Liver (tissue), 3 donors: ENCODE results near the gene SMCO4.

Experiments
- ATF3 ChIP-seq: IDR thresholded peaks from 2 replicates; pipeline ENCODE4 v1.6.1; 2016; ENCODE audit warnings: antibody characterized with exemption
- FOXA1 ChIP-seq: IDR thresholded peaks from 2 replicates; pipeline ENCODE4 v1.6.1; 2016; ENCODE audit warnings: antibody characterized with exemption
- JUND ChIP-seq, 2 donors: IDR thresholded peaks; 2 replicates each; pipeline ENCODE4 v1.6.1; 2016; ENCODE audit warnings: antibody characterized with exemption in 2 of 2
- MAX ChIP-seq: IDR thresholded peaks from 2 replicates; pipeline ENCODE4 v1.6.1; 2016; ENCODE audit warnings: antibody characterized with exemption
- NR2F2 ChIP-seq: IDR thresholded peaks from 2 replicates; pipeline ENCODE4 v1.6.1; 2016; ENCODE audit warnings: antibody characterized with exemption
- RAD21 ChIP-seq, 2 donors: IDR thresholded peaks; 2 replicates each; pipeline ENCODE4 v1.6.1; 2016; ENCODE audit warnings: antibody characterized with exemption in 2 of 2, mild to moderate bottlenecking in 2 of 2
- REST ChIP-seq: IDR thresholded peaks from 2 replicates; pipeline ENCODE4 v1.6.1; 2016; ENCODE audit warnings: antibody characterized with exemption, mild to moderate bottlenecking
- SP1 ChIP-seq: IDR thresholded peaks from 2 replicates; pipeline ENCODE4 v1.6.1; 2018; ENCODE audit warnings: antibody characterized with exemption, mild to moderate bottlenecking
- TAF1 ChIP-seq: conservative IDR thresholded peaks from 2 replicates; pipeline ENCODE4 v1.6.1; 2016; ENCODE audit warnings: antibody characterized with exemption, mild to moderate bottlenecking
- TF ChIP-seq, protein P1 (sequence below): fragments of 150-350 bp; IDR thresholded peaks from 2 replicates; pipeline ENCODE4 v1.5.1; 2017; ENCODE audit warnings: improper control_type of control experiment, low read depth, low read length; ENCODE audit not compliant: missing input control
- donor health status: healthy.
- donor health status: healthy.

DNA sequence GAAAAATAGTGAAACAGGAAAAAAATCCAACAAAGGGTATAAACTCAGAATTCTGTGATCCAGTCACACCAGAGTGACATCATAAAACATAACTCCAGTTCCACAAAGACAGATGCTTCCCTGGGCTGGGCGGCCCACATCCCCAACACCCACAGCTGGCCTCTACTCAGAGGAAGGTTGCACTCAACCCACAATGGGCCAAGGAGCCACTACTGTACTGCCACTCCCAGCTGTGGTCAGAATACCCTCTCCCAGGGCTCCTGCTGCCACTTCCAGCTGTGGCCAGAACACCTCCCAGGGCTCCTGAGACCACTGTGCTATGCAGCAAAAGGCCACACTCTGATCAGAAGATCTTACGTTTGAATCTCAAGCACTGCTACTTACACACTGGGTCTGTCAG, 18.3 kb downstream of the SMCO4 start:
- TF ChIP-seq, protein P1, sequence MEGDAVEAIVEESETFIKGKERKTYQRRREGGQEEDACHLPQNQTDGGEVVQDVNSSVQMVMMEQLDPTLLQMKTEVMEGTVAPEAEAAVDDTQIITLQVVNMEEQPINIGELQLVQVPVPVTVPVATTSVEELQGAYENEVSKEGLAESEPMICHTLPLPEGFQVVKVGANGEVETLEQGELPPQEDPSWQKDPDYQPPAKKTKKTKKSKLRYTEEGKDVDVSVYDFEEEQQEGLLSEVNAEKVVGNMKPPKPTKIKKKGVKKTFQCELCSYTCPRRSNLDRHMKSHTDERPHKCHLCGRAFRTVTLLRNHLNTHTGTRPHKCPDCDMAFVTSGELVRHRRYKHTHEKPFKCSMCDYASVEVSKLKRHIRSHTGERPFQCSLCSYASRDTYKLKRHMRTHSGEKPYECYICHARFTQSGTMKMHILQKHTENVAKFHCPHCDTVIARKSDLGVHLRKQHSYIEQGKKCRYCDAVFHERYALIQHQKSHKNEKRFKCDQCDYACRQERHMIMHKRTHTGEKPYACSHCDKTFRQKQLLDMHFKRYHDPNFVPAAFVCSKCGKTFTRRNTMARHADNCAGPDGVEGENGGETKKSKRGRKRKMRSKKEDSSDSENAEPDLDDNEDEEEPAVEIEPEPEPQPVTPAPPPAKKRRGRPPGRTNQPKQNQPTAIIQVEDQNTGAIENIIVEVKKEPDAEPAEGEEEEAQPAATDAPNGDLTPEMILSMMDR, result no peak
- TF ChIP-seq TAF1 (no peak), NR2F2 (no peak), ATF3 (no peak), MAX (no peak), REST (no peak), RAD21 (IDR thresholded peaks at IDR 0.05) (no peak), FOXA1 (no peak), SP1 (no peak), JUND (IDR thresholded peaks at IDR 0.05) (no peak)
